HG02981 (cell line): Measurements from ENCODE around the gene MTUS2.
A peak's percentile ranks its signal among the peaks of the same experiment; 100 is the strongest.

Source experiments
- ATAC-seq: cut with Tn5 transposase; IDR thresholded peaks from one replicate; pipeline ENCODE4 v1.9.1; 2021; ENCODE audit warnings: mild to moderate bottlenecking, moderate library complexity; ENCODE audit not compliant: unreplicated experiment

MTUS2 gene

GRCh38 chr13:29436721-29437280, 616.7 kb downstream of the MTUS2 start:
- ATAC-seq: no peak

- ATAC-seq: no peak
Measured at GRCh38 chr13:29438769-29439168, 618.6 kb downstream of the MTUS2 start.

GRCh38 chr13:29439601-29440388, 619.7 kb downstream of the MTUS2 start:
- ATAC-seq: no peak

- no peak for ATAC-seq
Measured at GRCh38 chr13:29441306-29441705, 621.2 kb downstream of the MTUS2 start.

GRCh38 chr13:29446016-29446415, 625.9 kb downstream of the MTUS2 start:
- no peak for ATAC-seq

GRCh38 chr13:29448174-29448573, 628.0 kb downstream of the MTUS2 start:
- ATAC-seq: no peak

GRCh38 chr13:29449726-29450125, 629.6 kb downstream of the MTUS2 start:
- ATAC-seq: no peak

- no peak for ATAC-seq
Measured at GRCh38 chr13:29451976-29452375, 631.8 kb downstream of the MTUS2 start.

GRCh38 chr13:29452773-29453616, 632.9 kb downstream of the MTUS2 start:
- ATAC-seq: no peak

- ATAC-seq: no peak
Measured at GRCh38 chr13:29453617-29454011, 633.5 kb downstream of the MTUS2 start.

GRCh38 chr13:29454931-29455481, 634.9 kb downstream of the MTUS2 start:
- peak; percentile 63 for ATAC-seq

- ATAC-seq: no peak
Measured at GRCh38 chr13:29456419-29456818, 636.3 kb downstream of the MTUS2 start.

- no peak for ATAC-seq
Measured at GRCh38 chr13:29457299-29457698, 637.2 kb downstream of the MTUS2 start.

GRCh38 chr13:29458419-29458818, 638.3 kb downstream of the MTUS2 start:
- no peak for ATAC-seq

- ATAC-seq: no peak
Measured at GRCh38 chr13:29459813-29460355, 639.7 kb downstream of the MTUS2 start.

GRCh38 chr13:29464105-29464679, 644.1 kb downstream of the MTUS2 start:
- ATAC-seq: no peak

- ATAC-seq: no peak
Measured at GRCh38 chr13:29465741-29466293, 645.7 kb downstream of the MTUS2 start.

- no peak for ATAC-seq
Measured at GRCh38 chr13:29471551-29471950, 651.4 kb downstream of the MTUS2 start.

GRCh38 chr13:29472332-29472961, 652.3 kb downstream of the MTUS2 start:
- ATAC-seq: no peak

- ATAC-seq: no peak
Measured at GRCh38 chr13:29473166-29473565, 653.0 kb downstream of the MTUS2 start.
